K562 (cell line): ENCODE results near the gene CYS1. TPM values are rescaled to one million over a fixed set of nuclear protein-coding genes. Genes with fewer than 3 reads are reported as not detected.
A peak's percentile ranks its signal among the peaks of the same experiment; 100 is the strongest.

ENCODE experiments used
- BDP1 ChIP-seq: IDR thresholded peaks from 3 replicates; pipeline ENCODE4 v1.6.1; 2011; ENCODE audit not compliant: insufficient read length, insufficient read depth
- DMBX1 ChIP-seq: fragments of 250-450 bp; sonication (Bioruptor Pico); IDR thresholded peaks from 2 replicates; pipeline ENCODE4 v1.8.0; 2022; ENCODE audit warnings: inconsistent platforms, mild to moderate bottlenecking, moderate library complexity, borderline replicate concordance
- ETV6 ChIP-seq, 3 experiments: fragments of 150-350 bp in 1 of 3; sonication (generic) in 1 of 3; formaldehyde crosslinking in 1 of 3; IDR thresholded peaks; 2 replicates each; pipeline versions ENCODE4 v1.6.1 to v1.8.0; 2014 to 2022; ENCODE audit warnings: borderline replicate concordance in 2 of 3, low read depth in 2 of 3, antibody characterized with exemption in 1 of 3, low read length in 1 of 3, mild to moderate bottlenecking in 1 of 3, missing genetic modification reagents in 1 of 3
- JUND ChIP-seq, 2 experiments: IDR thresholded peaks; 2 replicates in 1 of 2; 3 replicates in 1 of 2; pipeline ENCODE4 v1.6.1; 2011; ENCODE audit warnings: borderline replicate concordance in 2 of 2, low read depth in 2 of 2, low read length in 2 of 2, improper control_type of control experiment in 1 of 2, missing biosample characterization in 1 of 2, missing genetic modification characterization in 1 of 2, missing genetic modification reagents in 1 of 2
- MTA2 ChIP-seq: fragments of 450-650 bp; IDR thresholded peaks from 2 replicates; pipeline ENCODE4 v1.6.1; 2016; ENCODE audit warnings: low read depth
- NCOA2 ChIP-seq, 2 experiments: fragments of 450-650 bp; IDR thresholded peaks; 2 replicates each; pipeline ENCODE4 v1.6.1; 2018; ENCODE audit warnings: mild to moderate bottlenecking in 2 of 2, moderate library complexity in 1 of 2; ENCODE audit not compliant: partially characterized antibody in 2 of 2
- NFYB ChIP-seq: IDR thresholded peaks from 2 replicates; pipeline ENCODE4 v1.6.1; 2011; ENCODE audit warnings: mild to moderate bottlenecking, moderate library complexity; ENCODE audit not compliant: insufficient read length; ENCODE audit errors: extremely low read depth
- PTBP1 ChIP-seq: fragments of 200-400 bp; formaldehyde crosslinking; IDR thresholded peaks from 2 replicates; pipeline ENCODE4 v1.6.1; 2017; ENCODE audit warnings: low read depth, low read length
- RBFOX2 ChIP-seq: fragments of 200-400 bp; formaldehyde crosslinking; IDR thresholded peaks from 2 replicates; pipeline ENCODE4 v1.6.1; 2017; ENCODE audit warnings: low read depth, mild to moderate bottlenecking, low read length, moderate library complexity
- SIRT6 ChIP-seq: IDR thresholded peaks from one replicate; pipeline ENCODE4 v1.6.1; 2012; ENCODE audit warnings: low read depth, mild to moderate bottlenecking, control low read depth, inconsistent platforms, low read length, moderate library complexity
- SMAD4 ChIP-seq: fragments of 250-450 bp; sonication (Bioruptor Pico); conservative IDR thresholded peaks from 2 replicates; pipeline ENCODE4 v1.8.0; 2021; ENCODE audit warnings: inconsistent platforms, mild to moderate bottlenecking, moderate library complexity
- TFAM ChIP-seq: fragments of 250-450 bp; sonication (Bioruptor Pico); conservative IDR thresholded peaks from 2 replicates; pipeline ENCODE4 v1.5.0; 2021; ENCODE audit warnings: mild to moderate bottlenecking, moderate library complexity
- ZFP30 ChIP-seq: fragments of 250-450 bp; sonication (Bioruptor Pico); IDR thresholded peaks from 2 replicates; pipeline ENCODE4 v1.8.0; 2022; ENCODE audit warnings: moderate library complexity, mild to moderate bottlenecking, inconsistent platforms, borderline replicate concordance
- ZNF263 ChIP-seq: sonication (generic); formaldehyde crosslinking; IDR thresholded peaks from 2 replicates; pipeline ENCODE4 v1.8.0; 2022; ENCODE audit warnings: mild to moderate bottlenecking, missing genetic modification reagents, borderline replicate concordance
- ZNF41 ChIP-seq: fragments of 250-450 bp; sonication (Bioruptor Pico); conservative IDR thresholded peaks from 2 replicates; pipeline ENCODE4 v1.4.0; 2020; ENCODE audit warnings: mild to moderate bottlenecking
- ZNF431 ChIP-seq: sonication (generic); formaldehyde crosslinking; IDR thresholded peaks from 2 replicates; pipeline ENCODE4 v1.8.0; 2022; ENCODE audit warnings: mild to moderate bottlenecking, missing genetic modification reagents
- ZNF695 ChIP-seq: fragments of 450-650 bp; formaldehyde crosslinking; IDR thresholded peaks from 2 replicates; pipeline ENCODE4 v1.4.0; 2020; ENCODE audit warnings: mild to moderate bottlenecking, moderate library complexity
- polyA plus RNA-seq, 8 experiments: library from polyadenylated mRNA; depleted of rRNA in 4 of 8; stranded (reverse) in 5 of 8; unstranded in 3 of 8; fragments of >200 nt; fragmentation: Nextera tagmentation in 2 of 8; fragmentation: Illumina TruSeq in 1 of 8; extraction: Ambion mirVana in 2 of 8; extraction: Trizol in 1 of 8; gene quantifications; 2 replicates each; pipeline versions ENCODE4 v1.2.1 to v1.2.3, GENCODE V29; 2011 to 2014; ENCODE audit warnings: inconsistent platforms in 1 of 8, missing spikeins in 1 of 8
- total RNA-seq, 7 experiments: library from RNA; depleted of rRNA in 6 of 7; stranded (reverse); fragments of >200 nt in 6 of 7; fragmentation: Illumina TruSeq in 2 of 7; extraction: Trizol in 2 of 7; gene quantifications; 2 replicates each; pipeline versions ENCODE4 v1.2.1 to v1.2.3, GENCODE V29; 2011 to 2021; ENCODE audit warnings: low replicate concordance in 1 of 7
- TF ChIP-seq, protein P1 (sequence below), 3 experiments: fragments of 200-800 bp in 1 of 3; sonication (Bioruptor generic) in 1 of 3; sonication (generic) in 1 of 3; formaldehyde crosslinking in 1 of 3; IDR thresholded peaks; 2 replicates each; pipeline versions ENCODE4 v1.6.1 to v1.8.0; 2016 to 2022; ENCODE audit warnings: mild to moderate bottlenecking in 2 of 3, missing compliant biosample characterization in 2 of 3, missing genetic modification characterization in 2 of 3, missing genetic modification reagents in 1 of 3
- TF ChIP-seq, protein P2 (sequence below): fragments of 250-450 bp; sonication (Bioruptor Pico); IDR thresholded peaks from 2 replicates; pipeline ENCODE4 v1.5.0; 2021; ENCODE audit warnings: mild to moderate bottlenecking, borderline replicate concordance
- TF ChIP-seq, protein P3 (sequence below): fragments of 250-450 bp; sonication (Bioruptor Pico); IDR thresholded peaks from 2 replicates; pipeline ENCODE4 v1.5.0; 2022; ENCODE audit warnings: mild to moderate bottlenecking

Gene CYS1
- total and polyA plus RNA-seq, 9 of the 15 experiments (the other 6 are each of a cell fraction or from before 2014, with no cell fraction given), result 0.11 to 0.13 TPM; not detected in 7

DNA sequence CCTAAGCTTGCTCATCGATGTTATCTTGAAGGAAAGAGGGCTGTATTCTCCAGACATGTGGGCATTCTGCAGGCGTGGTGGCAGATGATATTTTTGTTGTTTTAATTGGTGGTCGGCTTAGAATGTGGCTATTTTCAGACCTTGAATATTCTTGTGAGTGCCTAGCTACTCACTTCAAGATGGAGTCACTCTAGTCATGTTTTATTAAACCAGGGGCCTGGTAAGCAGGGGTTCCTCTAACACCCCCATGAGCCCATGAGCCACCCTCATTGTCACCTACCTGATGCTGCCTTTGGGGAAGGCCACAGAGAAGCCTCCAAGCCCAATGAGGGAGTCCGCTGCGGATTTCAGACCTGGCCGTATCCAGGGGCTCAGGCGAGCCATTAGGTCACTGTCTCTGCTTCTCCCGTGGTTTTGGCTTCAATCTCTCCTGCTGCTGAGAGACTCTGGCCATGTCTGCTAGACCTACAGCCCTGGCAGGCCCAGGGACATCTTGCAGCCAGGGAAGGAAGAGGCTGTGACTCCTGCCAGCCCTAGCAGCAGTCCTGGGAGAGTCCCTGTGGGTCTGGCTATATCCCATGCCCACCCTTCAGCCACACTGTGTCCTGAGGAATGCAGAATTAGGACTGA is 53.2 kb downstream of the CYS1 start (continued):
- TF ChIP-seq, protein P1, sequence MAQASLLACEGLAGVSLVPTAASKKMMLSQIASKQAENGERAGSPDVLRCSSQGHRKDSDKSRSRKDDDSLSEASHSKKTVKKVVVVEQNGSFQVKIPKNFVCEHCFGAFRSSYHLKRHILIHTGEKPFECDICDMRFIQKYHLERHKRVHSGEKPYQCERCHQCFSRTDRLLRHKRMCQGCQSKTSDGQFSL (CRISPR knock-in tag; IDR thresholded peaks at IDR 0.05), result no peak
- TF ChIP-seq, protein P1 (tag; IDR thresholded peaks at IDR 0.05), result peak in 1 of 2 experiments; percentile 72; a peak in 2 of 4 replicates
- TF ChIP-seq, protein P2, sequence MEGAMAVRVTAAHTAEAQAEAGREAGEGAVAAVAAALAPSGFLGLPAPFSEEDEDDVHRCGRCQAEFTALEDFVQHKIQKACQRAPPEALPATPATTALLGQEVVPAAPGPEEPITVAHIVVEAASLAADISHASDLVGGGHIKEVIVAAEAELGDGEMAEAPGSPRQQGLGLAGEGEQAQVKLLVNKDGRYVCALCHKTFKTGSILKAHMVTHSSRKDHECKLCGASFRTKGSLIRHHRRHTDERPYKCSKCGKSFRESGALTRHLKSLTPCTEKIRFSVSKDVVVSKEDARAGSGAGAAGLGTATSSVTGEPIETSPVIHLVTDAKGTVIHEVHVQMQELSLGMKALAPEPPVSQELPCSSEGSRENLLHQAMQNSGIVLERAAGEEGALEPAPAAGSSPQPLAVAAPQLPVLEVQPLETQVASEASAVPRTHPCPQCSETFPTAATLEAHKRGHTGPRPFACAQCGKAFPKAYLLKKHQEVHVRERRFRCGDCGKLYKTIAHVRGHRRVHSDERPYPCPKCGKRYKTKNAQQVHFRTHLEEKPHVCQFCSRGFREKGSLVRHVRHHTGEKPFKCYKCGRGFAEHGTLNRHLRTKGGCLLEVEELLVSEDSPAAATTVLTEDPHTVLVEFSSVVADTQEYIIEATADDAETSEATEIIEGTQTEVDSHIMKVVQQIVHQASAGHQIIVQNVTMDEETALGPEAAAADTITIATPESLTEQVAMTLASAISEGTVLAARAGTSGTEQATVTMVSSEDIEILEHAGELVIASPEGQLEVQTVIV (CRISPR knock-in tag), result no peak
- TF ChIP-seq SMAD4 (0 out of 2 replicates have a peak, but pooled peaks have one; percentile 23), ZFP30 (CRISPR knock-in tag) (no peak), NFYB (no peak), PTBP1 (no peak), ZNF431 (CRISPR knock-in tag) (no peak), MTA2 (no peak), JUND (IDR thresholded peaks at IDR 0.05; ENCODE audit: borderline replicate concordance, low read depth, low read length) (no peak), JUND (tag; IDR thresholded peaks at IDR 0.05; ENCODE audit: borderline replicate concordance, low read depth, low read length) (no peak), SIRT6 (no peak), DMBX1 (CRISPR knock-in tag) (no peak), NCOA2 (IDR thresholded peaks at IDR 0.05; ENCODE audit: partially characterized antibody in 2 of 2) (no peak), ZNF263 (CRISPR knock-in tag) (no peak), RBFOX2 (no peak), BDP1 (no peak), TFAM (CRISPR knock-in tag) (no peak), ZNF41 (CRISPR knock-in tag) (no peak), ETV6 (IDR thresholded peaks at IDR 0.05; ENCODE audit: borderline replicate concordance in 1 of 2, low read depth in 2 of 2, low read length in 1 of 2) (no peak), ETV6 (CRISPR knock-in tag; IDR thresholded peaks at IDR 0.05; ENCODE audit: borderline replicate concordance) (no peak), ZNF695 (CRISPR knock-in tag) (no peak)
- TF ChIP-seq, protein P3, sequence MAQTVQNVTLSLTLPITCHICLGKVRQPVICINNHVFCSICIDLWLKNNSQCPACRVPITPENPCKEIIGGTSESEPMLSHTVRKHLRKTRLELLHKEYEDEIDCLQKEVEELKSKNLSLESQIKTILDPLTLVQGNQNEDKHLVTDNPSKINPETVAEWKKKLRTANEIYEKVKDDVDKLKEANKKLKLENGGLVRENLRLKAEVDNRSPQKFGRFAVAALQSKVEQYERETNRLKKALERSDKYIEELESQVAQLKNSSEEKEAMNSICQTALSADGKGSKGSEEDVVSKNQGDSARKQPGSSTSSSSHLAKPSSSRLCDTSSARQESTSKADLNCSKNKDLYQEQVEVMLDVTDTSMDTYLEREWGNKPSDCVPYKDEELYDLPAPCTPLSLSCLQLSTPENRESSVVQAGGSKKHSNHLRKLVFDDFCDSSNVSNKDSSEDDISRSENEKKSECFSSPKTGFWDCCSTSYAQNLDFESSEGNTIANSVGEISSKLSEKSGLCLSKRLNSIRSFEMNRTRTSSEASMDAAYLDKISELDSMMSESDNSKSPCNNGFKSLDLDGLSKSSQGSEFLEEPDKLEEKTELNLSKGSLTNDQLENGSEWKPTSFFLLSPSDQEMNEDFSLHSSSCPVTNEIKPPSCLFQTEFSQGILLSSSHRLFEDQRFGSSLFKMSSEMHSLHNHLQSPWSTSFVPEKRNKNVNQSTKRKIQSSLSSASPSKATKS, result no peak
